Measurements from ENCODE around the gene TTC39C.
"Not testable (repeated sequence)": the region's sequence is repeated elsewhere in the genome, so short reads cannot be mapped to it uniquely, and the experiment has no call there.

Gene TTC39C

DNA sequence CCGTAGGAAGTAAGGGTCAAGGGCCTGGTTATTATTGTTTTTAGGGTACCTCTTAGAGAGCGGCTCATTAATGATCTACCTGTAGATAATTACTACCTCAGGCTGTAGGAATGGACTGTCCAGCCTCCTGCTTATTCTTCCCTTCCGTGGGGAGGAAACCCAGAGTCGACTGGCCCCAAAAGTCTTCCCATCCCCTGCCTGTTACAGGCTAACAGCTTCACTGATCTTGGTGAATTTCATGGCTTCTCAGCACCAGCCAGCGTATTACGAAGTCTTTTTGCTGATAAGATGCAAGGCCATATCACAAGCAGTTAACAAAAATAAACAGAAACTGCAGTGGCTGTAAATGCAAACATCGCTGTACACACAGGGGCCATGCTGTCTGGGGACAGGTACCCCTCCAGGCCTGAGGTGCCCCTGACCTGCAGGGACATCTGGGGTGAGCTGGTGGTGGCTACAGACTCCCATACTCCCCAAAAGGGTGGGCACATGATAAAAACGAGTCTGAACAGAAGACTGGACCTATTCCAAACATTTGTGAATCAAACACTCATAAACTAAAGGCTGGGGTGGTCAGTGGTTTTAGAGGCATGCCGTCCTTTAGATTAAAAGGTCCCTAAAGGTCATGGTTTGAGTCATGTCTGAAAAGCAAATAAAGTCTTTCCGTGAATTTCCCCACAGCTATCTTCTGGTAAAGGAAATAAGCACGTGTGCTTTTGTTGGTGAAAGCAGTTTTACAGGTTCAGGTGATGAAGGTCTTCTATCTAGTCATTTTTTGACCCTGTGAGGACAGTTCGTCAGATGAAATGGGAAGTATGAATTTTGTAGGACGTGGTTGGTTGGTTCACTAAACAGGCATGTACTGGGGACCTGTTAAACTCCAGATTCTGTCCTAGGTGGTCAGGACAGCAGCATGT is 36.7 kb downstream of the TTC39C start:
- DNase-seq (ENCODE audit: low read depth in 3 of 3, low spot score in 1 of 3) = no peak

DNA sequence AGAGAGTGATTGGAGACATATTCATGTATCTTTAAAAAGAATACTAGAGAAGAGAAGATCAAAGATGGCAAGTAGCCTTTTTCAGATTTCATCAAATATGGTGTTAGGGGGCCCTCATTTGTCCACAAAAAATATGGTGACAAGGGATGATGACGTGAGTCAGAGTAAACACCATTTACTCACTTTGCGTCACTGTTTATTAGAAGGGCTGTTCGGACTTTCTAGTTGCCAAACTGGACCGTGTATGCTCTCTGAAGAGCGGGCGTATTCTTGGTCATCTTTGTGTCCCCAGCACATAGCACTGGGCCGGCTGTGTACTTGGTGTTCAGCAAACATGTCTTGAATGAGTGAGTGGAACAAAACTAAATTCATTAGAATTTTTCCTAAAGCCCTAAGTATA is 37.5 kb downstream of the TTC39C start:
- DNase-seq (ENCODE audit: low read depth in 3 of 3, low spot score in 1 of 3) = no peak

DNA sequence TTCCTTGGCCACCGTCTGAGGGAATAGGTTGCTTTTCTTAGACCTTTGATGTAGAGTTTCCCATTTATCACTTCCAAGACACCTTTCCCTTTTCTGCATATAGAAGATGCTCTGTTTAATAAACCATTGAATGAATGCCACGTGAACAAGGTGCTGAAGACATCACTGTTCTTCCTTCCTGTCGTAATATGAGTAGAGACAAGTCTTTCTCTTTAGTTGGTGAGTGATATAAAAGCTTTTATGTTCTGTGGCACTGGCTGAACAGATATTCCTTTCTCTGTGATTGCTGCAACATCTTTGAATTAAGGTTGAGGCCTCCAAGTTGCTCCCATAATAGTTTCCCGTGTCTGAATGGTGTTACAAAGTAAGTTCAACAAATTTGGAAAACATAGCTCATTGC is 38.7 kb downstream of the TTC39C start:
- DNase-seq (ENCODE audit: low read depth in 3 of 3, low spot score in 1 of 3) = no peak

DNA sequence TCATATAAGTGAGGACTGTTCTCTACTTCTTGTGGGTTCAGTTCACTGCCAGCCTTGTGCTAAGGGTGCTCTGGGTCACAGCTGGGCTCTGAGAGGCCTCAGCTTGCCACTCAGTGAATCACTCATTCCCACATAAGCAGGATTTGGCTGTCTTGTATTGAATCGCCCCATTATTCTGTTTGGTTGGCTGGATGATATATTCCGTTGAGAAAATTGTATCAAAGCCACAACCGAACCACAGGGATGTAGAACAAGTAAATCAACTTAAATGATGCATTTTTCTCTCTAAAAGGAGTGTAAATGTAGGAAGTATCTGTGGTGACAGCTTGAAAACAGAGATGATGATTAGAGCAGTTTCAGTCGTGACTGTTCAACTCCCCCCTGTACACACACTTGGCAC is 39.6 kb downstream of the TTC39C start:
- no peak for DNase-seq (ENCODE audit: low read depth in 3 of 3, low spot score in 1 of 3)

DNA sequence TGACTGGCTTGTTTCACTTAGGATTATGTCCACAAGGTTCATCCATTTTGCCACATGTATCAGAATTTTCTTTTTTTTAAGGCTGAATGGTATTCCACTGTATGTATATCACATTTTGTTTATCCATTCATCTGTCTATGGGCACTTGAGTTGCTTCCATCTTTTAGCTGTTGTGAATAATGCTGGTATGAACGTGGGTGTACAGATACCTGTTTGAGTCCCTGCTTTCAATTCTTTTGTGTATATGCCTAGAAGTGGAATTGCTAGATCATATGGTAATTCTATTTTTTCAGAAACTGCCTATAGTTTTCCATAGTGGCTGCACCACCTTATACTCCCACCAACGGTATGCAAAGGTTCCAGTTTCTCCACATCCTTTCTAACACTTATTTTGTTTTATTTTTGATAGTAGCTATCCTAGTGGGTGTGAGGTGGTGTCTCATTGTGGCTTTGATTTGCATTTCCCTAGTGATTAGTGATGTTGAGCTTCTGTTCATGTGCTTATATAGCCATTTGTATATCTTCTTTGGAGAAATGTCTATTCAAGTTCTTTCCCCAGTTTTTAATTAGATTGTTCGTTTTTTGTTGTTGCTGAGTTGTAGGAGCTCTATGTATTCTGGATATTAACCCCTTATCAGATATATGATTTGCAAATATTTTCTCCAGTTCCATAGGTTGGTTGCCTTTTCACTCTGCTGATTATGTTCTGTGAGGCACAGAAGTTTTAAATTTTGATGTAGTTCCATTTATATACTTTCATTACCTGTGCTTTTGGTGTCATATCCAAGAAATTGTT is 40.7 kb downstream of the TTC39C start:
- DNase-seq (ENCODE audit: low read depth in 3 of 3, low spot score in 1 of 3) = no peak

DNA sequence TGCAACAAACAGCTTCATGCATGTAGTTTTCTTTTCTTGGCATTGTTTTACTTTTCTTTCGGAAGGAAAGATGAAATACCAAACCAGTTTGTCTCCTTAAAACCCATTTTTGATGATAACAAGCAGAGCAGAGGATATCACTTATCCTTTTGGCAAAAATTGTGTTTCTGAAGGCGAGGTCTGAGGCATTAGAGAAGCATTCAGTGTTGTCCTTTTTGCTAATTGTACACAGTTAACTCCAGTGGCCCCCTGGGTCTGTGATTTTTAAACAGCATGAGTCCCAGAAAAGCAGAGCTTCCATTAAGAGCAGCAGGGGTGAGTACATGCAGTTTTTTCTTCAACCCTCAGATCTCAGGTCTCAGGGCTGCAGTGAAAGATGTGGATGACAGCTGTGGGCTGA is 41.3 kb downstream of the TTC39C start:
- DNase-seq (ENCODE audit: low read depth in 3 of 3, low spot score in 1 of 3) = no peak

DNA sequence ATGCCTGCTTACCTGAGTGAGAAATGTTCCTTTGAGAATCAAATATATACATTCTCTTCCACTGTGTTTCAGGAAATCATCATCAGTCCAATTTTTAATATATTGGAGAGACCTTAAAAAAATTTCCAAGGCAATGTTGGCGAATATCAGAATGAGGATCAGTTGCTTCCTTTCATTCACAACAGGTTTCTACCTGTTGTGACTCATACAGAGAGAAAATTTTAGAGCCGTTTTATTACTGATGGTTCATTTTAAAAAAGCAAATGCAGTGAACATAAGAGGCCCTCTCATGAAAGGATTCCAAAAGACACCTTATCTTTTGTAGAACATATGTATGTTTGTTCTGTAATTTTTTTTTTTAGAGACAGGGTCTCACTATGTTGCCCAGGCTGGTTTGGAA is 42.0 kb downstream of the TTC39C start:
- DNase-seq (ENCODE audit: low read depth in 3 of 3, low spot score in 1 of 3) = no peak

DNA sequence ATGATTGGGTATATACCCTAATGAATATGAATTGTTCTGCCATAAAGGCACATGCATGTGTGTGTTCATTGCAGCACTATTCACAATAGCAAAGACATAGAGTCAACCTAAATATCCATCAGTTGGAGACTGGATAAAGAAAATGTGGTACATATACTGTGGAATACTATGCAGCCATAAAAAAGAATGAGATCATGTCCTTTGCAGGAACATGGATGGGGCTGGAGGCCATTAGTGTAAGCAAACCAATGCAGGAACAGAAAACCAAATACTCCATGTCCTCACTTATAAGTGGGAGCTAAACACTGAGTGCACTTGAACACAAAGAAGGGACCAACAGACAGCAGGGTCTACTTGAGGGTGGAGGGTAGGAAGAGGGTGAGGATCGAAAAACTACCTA is 43.2 kb downstream of the TTC39C start:
- DNase-seq (ENCODE audit: low read depth in 3 of 3, low spot score in 1 of 3) = no peak

DNA sequence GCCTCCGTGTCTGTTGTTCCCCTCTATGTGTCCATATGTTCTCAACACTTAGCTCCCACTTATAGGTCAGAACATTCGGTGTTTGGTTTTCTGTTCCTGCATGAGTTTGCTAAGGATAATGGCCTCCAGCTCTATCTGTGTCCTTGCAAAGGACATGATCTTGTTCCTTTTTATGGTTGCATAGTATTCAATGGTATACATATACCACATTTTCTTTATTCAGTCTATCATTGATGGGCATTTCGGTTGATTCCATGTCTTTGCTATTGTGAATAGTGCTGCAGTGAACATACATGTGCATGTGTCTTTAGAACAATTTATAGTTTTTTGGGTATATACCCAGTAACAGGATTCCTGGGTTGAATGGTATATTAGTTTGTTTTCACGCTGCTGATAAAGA is 44.8 kb downstream of the TTC39C start:
- DNase-seq (ENCODE audit: low read depth in 3 of 3, low spot score in 1 of 3) = not testable (repeated sequence)

DNA sequence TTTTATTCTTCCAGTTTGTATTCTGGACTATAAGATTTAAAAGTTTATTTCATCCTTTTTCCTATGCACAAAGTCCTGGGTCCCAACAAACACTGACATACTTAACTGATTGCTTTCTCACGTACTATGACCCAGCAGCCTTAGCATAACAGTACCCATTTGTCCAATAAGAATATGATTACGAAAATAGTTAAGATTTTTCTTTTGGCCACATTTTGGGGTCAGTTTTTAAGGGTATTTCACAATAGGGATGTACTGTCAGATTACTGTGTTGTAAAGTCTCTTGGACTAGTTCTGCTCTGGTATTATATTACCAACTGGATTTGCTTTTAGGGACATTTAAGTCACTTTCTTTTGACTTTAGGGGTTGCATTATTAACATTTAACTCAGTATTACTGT is 46.1 kb downstream of the TTC39C start:
- no peak for DNase-seq (ENCODE audit: low read depth in 3 of 3, low spot score in 1 of 3)

DNA sequence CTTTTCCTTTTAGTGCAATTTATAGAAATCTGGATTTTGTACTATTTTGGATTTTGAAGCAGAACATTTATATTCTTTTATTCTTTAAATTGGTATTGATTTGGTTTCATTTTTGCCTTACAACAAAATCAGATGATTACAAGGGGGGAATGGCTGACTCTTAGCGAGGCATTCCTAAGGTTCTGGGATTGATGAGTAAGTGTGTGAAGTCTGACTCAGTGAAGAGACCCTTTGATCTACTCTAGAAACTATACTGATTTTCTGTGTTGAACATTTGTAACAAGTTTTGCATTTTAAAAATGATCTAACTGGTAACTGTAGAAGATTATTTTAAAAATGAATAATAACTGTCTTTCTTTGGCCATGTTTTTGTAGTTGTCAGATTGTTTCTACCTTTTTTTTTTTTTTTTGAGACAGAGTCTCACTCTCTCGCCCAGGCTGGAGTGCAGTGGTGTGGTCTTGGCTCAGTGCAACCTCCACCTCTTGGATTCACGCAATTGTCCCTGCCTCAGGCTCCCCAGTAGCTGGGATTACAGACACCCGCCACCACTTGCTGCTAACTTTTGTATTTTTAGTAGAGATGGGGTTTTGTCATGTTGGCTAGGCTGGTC is 48.7 kb downstream of the TTC39C start:
- DNase-seq (ENCODE audit: low read depth in 3 of 3, low spot score in 1 of 3) = no peak

DNA sequence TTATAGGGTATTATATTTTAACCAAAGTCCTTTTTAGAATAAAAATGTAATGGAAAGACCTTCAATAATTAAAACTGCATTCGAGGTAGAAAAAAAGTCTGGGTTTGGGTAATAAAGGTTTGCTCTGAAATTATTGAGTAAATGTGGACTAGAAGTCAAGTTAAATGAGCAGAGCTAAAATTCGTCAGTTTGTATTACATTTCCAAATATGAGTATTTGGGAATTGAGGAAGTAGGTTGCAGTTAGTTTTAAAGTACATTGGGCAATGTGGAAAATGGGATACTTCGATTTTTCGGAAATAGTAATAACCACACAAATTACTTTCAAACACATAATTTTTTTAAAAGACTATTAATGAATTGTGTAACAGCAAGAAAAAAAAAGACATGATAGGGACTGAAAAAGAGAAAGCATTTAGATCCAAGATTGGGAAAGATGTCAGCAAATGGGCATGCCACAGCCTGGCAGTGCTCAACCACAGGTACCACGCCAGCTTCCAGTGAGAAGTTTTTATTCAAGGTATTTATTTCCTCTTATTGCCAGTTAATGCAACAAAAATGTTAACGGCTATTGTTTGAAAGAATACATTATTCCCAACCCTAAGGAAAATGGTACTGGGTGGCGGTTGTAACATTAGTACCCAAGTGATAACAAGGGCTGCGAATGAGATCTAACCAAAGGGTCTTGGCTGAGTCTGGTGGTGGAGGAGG is 50.0 kb downstream of the TTC39C start:
- DNase-seq (ENCODE audit: low read depth in 3 of 3, low spot score in 1 of 3) = no peak

DNA sequence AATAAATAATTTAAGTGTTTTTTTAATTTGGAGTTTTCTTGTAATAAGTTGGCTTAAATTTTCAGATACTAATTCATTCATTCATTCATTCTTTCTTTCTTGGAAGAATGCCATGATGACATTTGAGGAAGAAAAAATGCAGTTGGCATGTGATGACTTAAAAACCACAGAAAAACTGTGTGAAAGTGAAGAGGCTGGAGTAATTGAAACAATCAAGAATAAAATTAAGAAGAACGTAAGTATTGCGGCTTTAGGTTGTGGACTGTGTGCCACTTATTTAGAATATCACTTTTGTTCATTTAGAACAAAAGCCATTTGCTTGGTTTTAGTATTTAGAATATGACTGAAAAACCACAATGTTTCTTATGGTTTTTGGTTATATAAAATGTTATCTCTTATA is 51.4 kb downstream of the TTC39C start:
- no peak for DNase-seq (ENCODE audit: low read depth in 3 of 3, low spot score in 1 of 3)

DNA sequence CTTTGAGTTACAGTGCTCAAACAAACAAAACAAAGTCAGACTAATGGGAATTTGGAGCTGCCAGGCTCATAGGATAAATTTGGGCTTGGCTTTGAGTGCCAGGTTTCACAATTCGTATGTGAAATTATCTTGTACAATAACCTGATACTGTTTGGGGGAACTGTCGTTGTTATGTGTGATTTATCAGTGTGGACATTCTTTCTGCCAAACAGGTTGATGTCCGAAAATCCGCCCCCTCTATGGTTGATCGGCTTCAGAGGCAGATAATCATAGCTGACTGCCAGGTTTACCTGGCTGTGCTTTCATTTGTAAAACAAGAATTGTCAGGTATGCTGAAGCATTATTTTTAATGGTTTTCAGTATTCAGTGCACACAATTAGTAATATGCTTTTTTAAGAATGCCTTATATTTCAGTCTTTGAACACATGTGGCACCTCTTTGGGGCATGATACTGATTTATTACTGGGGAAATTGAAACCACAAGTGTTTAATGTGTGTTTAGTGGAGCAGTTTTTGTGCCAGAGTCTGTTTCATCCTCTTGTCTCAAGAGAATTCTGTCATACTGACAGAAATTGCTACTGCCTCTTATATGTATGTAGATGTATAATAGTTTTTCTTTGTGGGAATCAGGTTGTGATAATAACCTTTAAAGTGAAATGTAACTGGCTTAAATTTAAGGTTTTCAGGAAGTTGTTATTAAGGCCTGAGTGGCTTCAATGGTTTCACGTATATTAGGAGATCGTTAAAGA is 54.6 kb downstream of the TTC39C start:
- DNase-seq (ENCODE audit: low read depth in 3 of 3, low spot score in 1 of 3) = no peak

DNA sequence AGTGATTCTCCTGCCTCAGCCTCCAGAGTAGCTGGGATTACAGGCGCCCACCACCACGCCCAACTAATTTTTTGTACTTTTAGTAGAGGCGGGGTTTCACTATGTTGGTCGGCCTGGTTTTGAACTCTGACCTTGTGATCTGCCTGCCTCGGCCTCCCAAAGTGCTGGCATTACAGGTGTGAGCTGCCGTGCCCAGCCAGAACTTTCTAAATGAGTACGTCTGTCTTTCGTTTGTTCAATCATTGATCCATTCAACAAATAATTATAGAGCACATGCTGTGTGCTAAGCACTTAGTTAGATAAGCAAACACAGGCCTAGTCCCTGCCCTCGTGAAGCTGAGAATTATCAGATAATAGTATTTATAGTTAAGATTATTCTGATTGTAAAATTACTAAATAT is 56.5 kb downstream of the TTC39C start:
- no peak for DNase-seq (ENCODE audit: low read depth in 3 of 3, low spot score in 1 of 3)

DNA sequence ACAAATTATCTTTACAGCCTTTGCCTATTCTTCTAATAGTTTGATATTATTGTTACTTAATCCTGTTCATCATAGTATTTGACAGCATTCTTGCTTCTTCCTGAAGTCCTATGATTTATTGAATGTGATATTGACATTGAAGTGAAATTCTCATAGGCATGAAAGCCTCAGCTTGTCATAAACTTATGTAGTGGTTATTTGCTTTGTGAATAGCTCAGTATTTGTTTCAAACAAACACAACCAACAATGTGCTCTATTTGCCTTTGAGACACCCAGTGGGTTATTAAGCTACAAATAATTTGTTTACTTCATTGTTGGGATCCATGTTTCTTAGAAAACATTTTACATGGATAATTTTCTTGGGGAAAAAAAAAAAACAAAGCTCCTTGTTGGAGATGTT is 57.2 kb downstream of the TTC39C start:
- DNase-seq (ENCODE audit: low read depth in 3 of 3, low spot score in 1 of 3) = no peak

DNA sequence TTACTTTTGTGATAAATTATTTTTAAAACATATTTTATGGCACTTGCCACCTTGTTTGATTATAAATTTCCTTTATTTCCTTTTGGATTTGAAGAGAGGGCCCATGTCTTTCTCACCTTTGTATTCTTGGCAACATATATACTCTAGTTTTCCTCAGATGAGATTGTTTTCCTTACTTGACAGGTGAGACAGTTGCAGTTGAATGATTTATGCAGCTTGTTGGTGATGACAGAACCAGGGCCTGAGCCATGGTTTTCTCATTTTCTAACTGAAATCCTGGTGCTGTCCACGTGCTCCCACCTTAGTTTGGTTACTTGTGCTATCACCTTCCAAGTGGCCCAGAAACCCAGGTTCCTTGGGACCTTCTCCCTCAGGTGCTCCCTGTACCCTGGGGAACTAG is 58.2 kb downstream of the TTC39C start:
- DNase-seq (ENCODE audit: low read depth in 3 of 3, low spot score in 1 of 3) = no peak

DNA sequence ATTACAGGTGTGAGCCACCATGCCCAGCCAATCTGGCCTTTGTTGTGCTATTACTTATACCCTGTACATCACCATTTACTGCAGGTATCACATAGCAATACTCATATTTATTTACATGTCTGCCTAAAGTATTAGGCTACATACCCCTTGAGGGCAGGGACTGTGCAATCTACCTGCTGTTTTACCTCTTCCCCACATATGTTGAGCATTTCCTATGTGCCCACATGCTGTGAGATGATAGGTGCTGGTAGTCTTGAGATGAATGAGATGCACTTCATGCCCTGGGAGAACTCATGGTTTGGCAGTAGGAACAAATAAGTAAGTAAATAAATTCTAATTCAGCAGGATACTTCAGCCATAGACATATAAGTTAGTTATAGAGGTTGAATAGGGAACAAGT is 59.2 kb downstream of the TTC39C start:
- DNase-seq (ENCODE audit: low read depth in 3 of 3, low spot score in 1 of 3) = no peak

DNA sequence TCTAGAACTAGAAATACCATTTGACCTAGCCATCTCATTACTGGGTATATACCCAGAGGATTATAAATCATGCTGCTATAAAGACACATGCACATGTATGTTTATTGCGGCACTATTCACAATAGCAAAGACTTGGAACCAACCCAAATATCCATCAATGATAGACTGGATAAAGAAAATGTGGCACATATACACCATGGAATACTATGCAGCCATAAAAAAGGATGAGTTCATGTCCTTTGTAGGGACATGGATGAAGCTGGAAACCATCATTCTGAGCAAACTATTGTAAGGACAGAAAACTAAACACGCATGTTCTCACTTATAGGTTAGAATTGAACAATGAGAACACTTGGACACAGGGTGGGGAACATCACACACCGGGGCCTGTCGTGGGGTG is 60.2 kb downstream of the TTC39C start:
- DNase-seq (ENCODE audit: low read depth in 3 of 3, low spot score in 1 of 3) = not testable (repeated sequence)

DNA sequence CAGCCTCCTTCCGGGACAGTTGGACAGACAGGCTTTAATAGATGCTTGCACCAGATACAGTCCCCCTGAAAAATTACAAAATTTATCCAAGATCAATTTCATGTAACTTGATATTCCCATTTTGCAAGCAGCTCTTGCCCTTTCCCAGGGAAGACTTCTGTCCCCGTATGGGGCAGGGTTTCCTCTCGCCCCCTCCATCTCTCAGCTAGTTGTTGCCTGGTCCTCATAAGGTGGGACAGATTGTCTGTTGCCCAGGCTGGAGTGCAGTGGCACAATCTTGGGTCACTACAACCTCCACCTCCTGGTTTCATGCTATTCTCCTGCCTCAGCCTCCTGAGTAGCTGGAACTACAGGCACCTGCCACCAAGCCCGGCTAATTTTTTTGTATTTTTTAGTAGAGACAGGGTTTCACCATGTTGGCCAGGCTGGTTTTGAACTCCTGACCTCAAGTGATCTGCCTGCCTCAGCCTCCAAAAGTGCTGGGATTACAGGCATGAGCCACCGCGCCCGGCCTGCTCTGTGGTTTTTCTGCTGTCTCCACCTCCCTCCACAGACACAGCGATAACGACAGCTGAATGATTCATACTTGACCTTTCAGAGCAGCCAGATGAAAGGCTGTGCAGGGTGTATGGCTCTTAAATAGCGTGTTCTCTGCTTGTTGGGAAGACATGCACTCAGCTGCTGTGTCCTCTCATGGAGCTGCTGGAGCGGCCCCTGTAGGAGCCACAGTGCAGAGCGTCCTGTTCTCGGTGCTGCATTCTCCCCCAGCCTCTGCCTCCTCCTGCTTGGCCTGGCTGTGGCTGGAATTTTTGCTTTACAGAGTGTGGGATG is 61.4 kb downstream of the TTC39C start:
- peak; percentile 46 to 51 (median 50) for DNase-seq (ENCODE audit: low read depth in 3 of 3, low spot score in 1 of 3)

Data from stimulated activated CD4-positive, alpha-beta T cell treated with anti-CD3 and anti-CD28 coated beads, TNF-alpha, amount 100 ng/mL, for 1 hour (primary cell).